ENCODE measurements around the gene RAMP2. TPM values are rescaled to one million over a fixed set of nuclear protein-coding genes. Genes with fewer than 3 reads are reported as not detected.

RAMP2 gene
- total RNA-seq, 1 donor from 2014 or later: 80.5 TPM

DNA sequence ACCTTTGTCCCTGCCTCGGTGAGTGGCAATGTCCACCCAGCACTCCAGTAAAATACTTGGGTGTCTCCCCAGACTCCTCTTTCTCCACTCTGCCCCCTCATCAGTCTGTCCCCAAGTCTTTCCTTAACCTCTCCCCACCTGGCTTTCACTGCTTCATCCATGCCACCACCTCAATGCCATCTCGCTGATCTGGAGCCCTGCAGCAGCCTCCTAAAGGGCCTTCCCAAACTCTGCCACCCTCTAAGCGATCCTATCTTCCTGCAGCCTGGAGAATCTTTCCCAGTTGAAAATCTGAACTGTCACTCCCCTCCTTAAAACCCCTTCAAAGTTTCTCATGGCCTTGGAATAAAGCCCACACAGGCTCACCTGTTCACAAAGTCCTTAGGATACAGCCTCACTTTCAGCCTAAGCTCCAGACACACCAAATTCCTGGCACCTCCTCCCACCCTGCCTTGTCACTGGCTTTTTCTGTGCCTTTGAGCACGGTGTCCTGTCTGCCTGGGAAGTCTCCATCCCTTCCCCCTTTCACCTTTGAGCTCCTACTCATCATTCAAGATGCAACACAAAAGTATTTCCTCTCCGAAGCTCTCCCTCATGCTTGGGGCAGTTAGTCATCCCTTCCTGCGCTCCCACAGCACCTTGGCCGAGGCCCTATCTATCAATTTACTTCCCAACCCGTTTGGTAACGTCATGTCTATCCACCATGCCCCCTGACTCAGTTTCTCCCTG is 22.2 kb downstream of the RAMP2 start:
- H3K36me3 ChIP-seq: peaks cover 10 to 15% of the 10 kb centered on the region in 2 donors
- H3K27me3 ChIP-seq: peaks cover 12% of the 10 kb centered on the region
- TF ChIP-seq, protein P1, sequence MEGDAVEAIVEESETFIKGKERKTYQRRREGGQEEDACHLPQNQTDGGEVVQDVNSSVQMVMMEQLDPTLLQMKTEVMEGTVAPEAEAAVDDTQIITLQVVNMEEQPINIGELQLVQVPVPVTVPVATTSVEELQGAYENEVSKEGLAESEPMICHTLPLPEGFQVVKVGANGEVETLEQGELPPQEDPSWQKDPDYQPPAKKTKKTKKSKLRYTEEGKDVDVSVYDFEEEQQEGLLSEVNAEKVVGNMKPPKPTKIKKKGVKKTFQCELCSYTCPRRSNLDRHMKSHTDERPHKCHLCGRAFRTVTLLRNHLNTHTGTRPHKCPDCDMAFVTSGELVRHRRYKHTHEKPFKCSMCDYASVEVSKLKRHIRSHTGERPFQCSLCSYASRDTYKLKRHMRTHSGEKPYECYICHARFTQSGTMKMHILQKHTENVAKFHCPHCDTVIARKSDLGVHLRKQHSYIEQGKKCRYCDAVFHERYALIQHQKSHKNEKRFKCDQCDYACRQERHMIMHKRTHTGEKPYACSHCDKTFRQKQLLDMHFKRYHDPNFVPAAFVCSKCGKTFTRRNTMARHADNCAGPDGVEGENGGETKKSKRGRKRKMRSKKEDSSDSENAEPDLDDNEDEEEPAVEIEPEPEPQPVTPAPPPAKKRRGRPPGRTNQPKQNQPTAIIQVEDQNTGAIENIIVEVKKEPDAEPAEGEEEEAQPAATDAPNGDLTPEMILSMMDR (IDR thresholded peaks at IDR 0.05): no peak
- intact Hi-C loops (cut with DNase I): no loop called here
- no peaks in the 10 kb centered on the region for H3K9me3 ChIP-seq
- no peak overlapping the region for H3K27ac ChIP-seq
- DNase-seq (ENCODE audit: low spot score in 2 of 2): no peak
- H3K4me3 ChIP-seq: no peak overlapping the region
- H3K4me1 ChIP-seq: peaks cover 6% of the 10 kb centered on the region in 2 donors

DNA sequence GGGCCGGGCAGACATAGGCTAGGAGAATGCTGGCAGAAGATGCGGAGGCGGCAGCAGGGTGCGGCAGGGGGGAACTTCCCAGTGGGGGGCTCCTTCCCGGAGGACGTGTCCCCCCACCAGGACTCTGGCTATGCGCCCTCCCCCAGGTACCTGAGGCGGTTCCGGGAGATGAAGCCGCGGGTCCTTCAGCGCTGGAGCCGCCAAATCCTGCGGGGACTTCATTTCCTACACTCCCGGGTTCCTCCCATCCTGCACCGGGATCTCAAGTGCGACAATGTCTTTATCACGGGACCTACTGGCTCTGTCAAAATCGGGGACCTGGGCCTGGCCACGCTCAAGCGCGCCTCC is 22.7 kb downstream of the RAMP2 start:
- H3K9me3 ChIP-seq: no peaks in the 10 kb centered on the region
- DNase-seq (ENCODE audit: low spot score in 2 of 2): no peak
- peaks cover 6% of the 10 kb centered on the region in 2 donors for H3K4me1 ChIP-seq
- no peak overlapping the region for H3K27ac ChIP-seq
- no peak overlapping the region for H3K4me3 ChIP-seq
- intact Hi-C loops (cut with DNase I): no loop called here
- H3K36me3 ChIP-seq: peaks cover 5 to 9% of the 10 kb centered on the region in 2 donors
- TF ChIP-seq, protein P1 (IDR thresholded peaks at IDR 0.05): no peak
- H3K27me3 ChIP-seq: peaks cover 12% of the 10 kb centered on the region

DNA sequence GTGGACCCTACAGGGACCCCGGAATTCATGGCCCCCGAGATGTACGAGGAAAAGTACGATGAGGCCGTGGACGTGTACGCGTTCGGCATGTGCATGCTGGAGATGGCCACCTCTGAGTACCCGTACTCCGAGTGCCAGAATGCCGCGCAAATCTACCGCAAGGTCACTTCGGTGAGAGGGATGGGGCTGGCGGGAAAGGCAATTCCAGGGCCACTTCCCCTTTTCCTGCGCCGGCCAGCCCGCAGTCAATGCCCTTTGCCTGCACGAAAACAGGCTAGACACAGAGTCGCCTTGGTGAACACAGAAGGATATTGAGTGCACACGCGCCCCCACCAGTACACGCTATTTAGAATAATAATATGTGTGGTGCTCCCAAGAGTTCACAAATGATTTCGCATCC is 23.4 kb downstream of the RAMP2 start:
- intact Hi-C loops (cut with DNase I): no loop called here
- H3K27me3 ChIP-seq: peaks cover 12% of the 10 kb centered on the region

DNA sequence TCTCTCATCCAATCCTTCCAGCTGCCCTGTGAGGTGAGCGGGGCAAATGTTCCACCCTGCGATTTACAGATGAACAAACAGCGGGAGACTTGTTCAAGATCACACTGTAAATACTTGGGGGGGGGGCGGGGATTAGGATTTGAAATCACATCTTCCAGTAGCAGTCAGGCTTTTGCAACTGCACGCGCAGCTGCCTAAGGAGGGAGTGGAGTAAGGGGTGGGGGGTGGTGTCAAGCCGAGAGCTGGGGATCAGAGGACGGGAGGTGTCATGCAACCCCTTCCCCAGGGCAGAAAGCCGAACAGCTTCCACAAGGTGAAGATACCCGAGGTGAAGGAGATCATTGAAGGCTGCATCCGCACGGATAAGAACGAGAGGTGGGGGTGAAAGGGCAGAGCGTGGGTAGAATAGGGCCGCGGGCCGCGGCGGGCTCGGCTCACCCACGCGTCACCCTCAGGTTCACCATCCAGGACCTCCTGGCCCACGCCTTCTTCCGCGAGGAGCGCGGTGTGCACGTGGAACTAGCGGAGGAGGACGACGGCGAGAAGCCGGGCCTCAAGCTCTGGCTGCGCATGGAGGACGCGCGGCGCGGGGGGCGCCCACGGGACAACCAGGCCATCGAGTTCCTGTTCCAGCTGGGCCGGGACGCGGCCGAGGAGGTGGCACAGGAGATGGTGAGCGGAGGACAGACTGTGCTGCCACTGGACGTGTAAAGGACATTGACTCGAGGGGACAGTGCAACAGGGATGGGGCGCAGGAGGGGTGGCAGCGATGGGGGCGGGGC is 24.0 kb downstream of the RAMP2 start:
- Histone ChIP-seq H3K27me3 (peaks cover 12% of the 10 kb centered on the region), H3K27ac (no peak overlapping the region), H3K4me3 (no peak overlapping the region), H3K36me3 (no peaks in the 10 kb centered on the region), H3K4me1 (peaks cover 6% of the 10 kb centered on the region in 2 donors), H3K9me3 (no peaks in the 10 kb centered on the region)
- DNase-seq (ENCODE audit: low spot score in 2 of 2): no peak
- TF ChIP-seq, protein P1 (IDR thresholded peaks at IDR 0.05): no peak
- intact Hi-C loops (cut with DNase I): no loop called here

More for the DNA sequence above, 23.4 kb downstream of the RAMP2 start:
- Histone ChIP-seq H3K9me3 (no peaks in the 10 kb centered on the region), H3K36me3 (peaks cover 0 to 3% of the 10 kb centered on the region in 2 donors), H3K4me1 (peaks cover 6% of the 10 kb centered on the region in 2 donors), H3K27ac (no peak overlapping the region), H3K4me3 (no peak overlapping the region)
- TF ChIP-seq, protein P1 (IDR thresholded peaks at IDR 0.05): no peak
- no peak for DNase-seq (ENCODE audit: low spot score in 2 of 2)

DNA sequence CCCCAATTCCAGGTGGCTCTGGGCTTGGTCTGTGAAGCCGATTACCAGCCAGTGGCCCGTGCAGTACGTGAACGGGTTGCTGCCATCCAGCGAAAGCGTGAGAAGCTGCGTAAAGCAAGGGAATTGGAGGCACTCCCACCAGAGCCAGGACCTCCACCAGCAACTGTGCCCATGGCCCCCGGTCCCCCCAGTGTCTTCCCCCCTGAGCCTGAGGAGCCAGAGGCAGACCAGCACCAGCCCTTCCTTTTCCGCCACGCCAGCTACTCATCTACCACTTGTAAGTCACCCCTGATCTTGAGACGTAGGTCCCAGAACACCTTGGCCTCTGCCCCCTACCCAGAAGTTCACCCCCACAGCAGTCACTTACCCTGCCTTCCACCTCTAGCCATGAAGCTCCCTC is 26.2 kb downstream of the RAMP2 start:
- Histone ChIP-seq H3K27me3 (peaks cover 12% of the 10 kb centered on the region), H3K36me3 (no peaks in the 10 kb centered on the region)

More for the DNA sequence above, 26.2 kb downstream of the RAMP2 start:
- TF ChIP-seq, protein P1 (IDR thresholded peaks at IDR 0.05): no peak
- Histone ChIP-seq H3K4me3 (no peak overlapping the region), H3K27ac (no peak overlapping the region), H3K4me1 (no peaks in the 10 kb centered on the region), H3K9me3 (no peaks in the 10 kb centered on the region)
- intact Hi-C loops (cut with DNase I): no loop called here
- DNase-seq (ENCODE audit: low spot score in 2 of 2): no peak
